ENCODE results near the gene TLR10.

Gene TLR10

GRCh38 chr4:38735870-38736269 is 46.9 kb downstream of the TLR10 start:
- no peak overlapping the region for H3K27ac ChIP-seq
- no peak overlapping the region for H3K4me3 ChIP-seq (IDR thresholded peaks at IDR 0.05; ENCODE audit: insufficient read depth, low read depth, low read length)
- no peak overlapping the region for H2AFZ ChIP-seq (ENCODE audit: low read depth)
- no peak overlapping the region for H3K9ac ChIP-seq
- H3K4me1 ChIP-seq (ENCODE audit: low read depth, poor library complexity, severe bottlenecking): peaks cover 3% of the 10 kb centered on the region
- no peaks in the 10 kb centered on the region for H3K27me3 ChIP-seq (ENCODE audit: insufficient read depth, low read depth)
- no peaks in the 10 kb centered on the region for H3K36me3 ChIP-seq (ENCODE audit: insufficient read depth)
- no peak for TF ChIP-seq CTCF (conservative IDR thresholded peaks at IDR 0.05; ENCODE audit: low read depth, low read length)
- no peaks in the 10 kb centered on the region for H4K20me1 ChIP-seq (ENCODE audit: insufficient read depth)
- H3K4me2 ChIP-seq: no peak overlapping the region
- no peaks in the 10 kb centered on the region for H3K79me2 ChIP-seq (ENCODE audit: insufficient read depth, low read depth)

- H3K4me3 ChIP-seq (IDR thresholded peaks at IDR 0.05; ENCODE audit: insufficient read depth, low read depth, low read length): no peak overlapping the region
- H4K20me1 ChIP-seq (ENCODE audit: insufficient read depth): no peaks in the 10 kb centered on the region
- TF ChIP-seq CTCF (conservative IDR thresholded peaks at IDR 0.05; ENCODE audit: low read depth, low read length): no peak
- H3K4me1 ChIP-seq (ENCODE audit: low read depth, poor library complexity, severe bottlenecking): peaks cover 6% of the 10 kb centered on the region
- no peak overlapping the region for H2AFZ ChIP-seq (ENCODE audit: low read depth)
- H3K36me3 ChIP-seq (ENCODE audit: insufficient read depth): no peaks in the 10 kb centered on the region
- no peak overlapping the region for H3K9ac ChIP-seq
- H3K79me2 ChIP-seq (ENCODE audit: insufficient read depth, low read depth): no peaks in the 10 kb centered on the region
- H3K27me3 ChIP-seq (ENCODE audit: insufficient read depth, low read depth): no peaks in the 10 kb centered on the region
- no peak overlapping the region for H3K27ac ChIP-seq
- no peak overlapping the region for H3K4me2 ChIP-seq
Observed at GRCh38 chr4:38734911-38735310, 47.9 kb downstream of the TLR10 start.

GRCh38 chr4:38734446-38734845 is 48.3 kb downstream of the TLR10 start:
- TF ChIP-seq CTCF (conservative IDR thresholded peaks at IDR 0.05; ENCODE audit: low read depth, low read length): no peak

DNA sequence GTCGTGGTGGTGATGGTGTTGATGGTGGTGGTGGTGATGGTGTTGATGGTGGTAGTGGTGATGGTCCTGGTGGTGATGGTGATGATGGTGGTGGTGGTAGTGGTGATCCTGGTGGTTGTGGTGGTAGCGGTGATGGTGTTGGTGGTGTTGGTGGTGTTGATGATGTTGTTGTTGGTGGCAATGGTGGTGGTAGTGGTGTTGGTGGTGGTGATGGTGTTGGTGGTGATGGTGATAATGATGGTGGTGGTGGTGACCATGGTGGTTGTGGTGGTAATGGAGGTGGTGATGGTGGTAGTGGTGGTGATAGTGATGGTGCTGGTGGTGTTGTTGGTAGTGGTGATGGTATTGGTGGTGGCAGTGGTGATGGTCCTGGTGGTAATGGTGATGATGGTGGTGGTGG is 49.1 kb downstream of the TLR10 start:
- Histone ChIP-seq H3K4me1 (ENCODE audit: low read depth, poor library complexity, severe bottlenecking) (peaks cover 6% of the 10 kb centered on the region), H2AFZ (ENCODE audit: low read depth) (no peak overlapping the region), H3K27ac (no peak overlapping the region), H3K36me3 (ENCODE audit: insufficient read depth) (no peaks in the 10 kb centered on the region), H3K4me2 (no peak overlapping the region), H3K27me3 (ENCODE audit: insufficient read depth, low read depth) (no peaks in the 10 kb centered on the region), H3K4me3 (IDR thresholded peaks at IDR 0.05; ENCODE audit: insufficient read depth, low read depth, low read length) (no peak overlapping the region), H3K9ac (no peak overlapping the region), H4K20me1 (ENCODE audit: insufficient read depth) (no peaks in the 10 kb centered on the region), H3K79me2 (ENCODE audit: insufficient read depth, low read depth) (no peaks in the 10 kb centered on the region)
- no peak for TF ChIP-seq CTCF (conservative IDR thresholded peaks at IDR 0.05; ENCODE audit: low read depth, low read length)

More at GRCh38 chr4:38734446-38734845, 48.3 kb downstream of the TLR10 start:
- Histone ChIP-seq H3K9ac (no peak overlapping the region), H3K4me3 (IDR thresholded peaks at IDR 0.05; ENCODE audit: insufficient read depth, low read depth, low read length) (no peak overlapping the region), H3K36me3 (ENCODE audit: insufficient read depth) (no peaks in the 10 kb centered on the region), H3K27me3 (ENCODE audit: insufficient read depth, low read depth) (no peaks in the 10 kb centered on the region), H4K20me1 (ENCODE audit: insufficient read depth) (no peaks in the 10 kb centered on the region), H3K4me2 (no peak overlapping the region), H3K4me1 (ENCODE audit: low read depth, poor library complexity, severe bottlenecking) (peaks cover 6% of the 10 kb centered on the region), H3K79me2 (ENCODE audit: insufficient read depth, low read depth) (no peaks in the 10 kb centered on the region), H3K27ac (no peak overlapping the region), H2AFZ (ENCODE audit: low read depth) (no peak overlapping the region)

All from KMS-11 (cell line).